Rectal smooth muscle tissue (tissue), 1 donor: ENCODE data around the gene IFNGR1.

Experiments used
- H3K27ac ChIP-seq: one replicate; pipeline ENCODE4 v1.7.0; 2013; ENCODE audit warnings: low read depth, low read length, inconsistent platforms
- H3K27me3 ChIP-seq: one replicate; pipeline ENCODE4 v1.7.0; 2013; ENCODE audit warnings: low read length; ENCODE audit not compliant: control insufficient read depth, insufficient read depth
- H3K36me3 ChIP-seq: one replicate; pipeline ENCODE4 v1.7.0; 2013; ENCODE audit warnings: low read length; ENCODE audit not compliant: control insufficient read depth, insufficient read depth
- H3K4me1 ChIP-seq: one replicate; pipeline ENCODE4 v1.7.0; 2013; ENCODE audit warnings: low read length; ENCODE audit not compliant: control insufficient read depth, insufficient read depth
- H3K4me3 ChIP-seq: one replicate; pipeline ENCODE4 v1.7.0; 2013; ENCODE audit warnings: low read length
- H3K9ac ChIP-seq: one replicate; pipeline ENCODE4 v1.7.0; 2013; ENCODE audit warnings: low read length

Gene IFNGR1

GRCh38 chr6:137177611-137178010 lies 41.6 kb downstream of the IFNGR1 start:
- Histone ChIP-seq H3K4me1 (no peaks in the 10 kb centered on the region), H3K27me3 (no peaks in the 10 kb centered on the region), H3K27ac (no peak overlapping the region), H3K36me3 (no peaks in the 10 kb centered on the region), H3K9ac (no peak overlapping the region), H3K4me3 (no peak overlapping the region)

- Histone ChIP-seq H3K27ac (no peak overlapping the region), H3K4me3 (no peak overlapping the region), H3K27me3 (no peaks in the 10 kb centered on the region), H3K36me3 (no peaks in the 10 kb centered on the region), H3K9ac (no peak overlapping the region), H3K4me1 (no peaks in the 10 kb centered on the region)
Observed at GRCh38 chr6:137176729-137177128, 42.5 kb downstream of the IFNGR1 start.

GRCh38 chr6:137175868-137176245 lies 43.3 kb downstream of the IFNGR1 start:
- Histone ChIP-seq H3K4me1 (no peaks in the 10 kb centered on the region), H3K36me3 (no peaks in the 10 kb centered on the region), H3K27me3 (no peaks in the 10 kb centered on the region), H3K9ac (no peak overlapping the region), H3K27ac (no peak overlapping the region), H3K4me3 (no peak overlapping the region)

GRCh38 chr6:137175157-137175867 lies 43.9 kb downstream of the IFNGR1 start:
- H3K36me3 ChIP-seq = no peaks in the 10 kb centered on the region
- no peak overlapping the region for H3K27ac ChIP-seq
- H3K4me3 ChIP-seq = no peak overlapping the region
- H3K4me1 ChIP-seq = no peaks in the 10 kb centered on the region
- H3K9ac ChIP-seq = no peak overlapping the region
- no peaks in the 10 kb centered on the region for H3K27me3 ChIP-seq

- Histone ChIP-seq H3K36me3 (no peaks in the 10 kb centered on the region), H3K4me3 (no peak within 1 kb of the TSS), H3K9ac (no peak within 1 kb of the TSS), H3K4me1 (no peaks in the 10 kb centered on the region), H3K27ac (no peak within 1 kb of the TSS), H3K27me3 (no peaks in the 10 kb centered on the region)
Observed at GRCh38 chr6:137173501-137173900, 45.7 kb downstream of the IFNGR1 start, which contains the start of gene IL22RA2. IL22RA2 (minus strand) TSS chr6:137173644; CDS start chr6:137161749, 11,895 bp downstream.

GRCh38 chr6:137172734-137173431 lies 46.3 kb downstream of the IFNGR1 start:
- Histone ChIP-seq H3K27me3 (no peaks in the 10 kb centered on the region), H3K36me3 (no peaks in the 10 kb centered on the region), H3K27ac (no peak overlapping the region), H3K9ac (no peak overlapping the region), H3K4me3 (no peak overlapping the region), H3K4me1 (no peaks in the 10 kb centered on the region)

GRCh38 chr6:137171824-137172733 lies 47.1 kb downstream of the IFNGR1 start:
- H3K4me3 ChIP-seq = no peak overlapping the region
- H3K9ac ChIP-seq = no peak overlapping the region

GRCh38 chr6:137171053-137171374 lies 48.2 kb downstream of the IFNGR1 start:
- Histone ChIP-seq H3K4me3 (no peak overlapping the region), H3K4me1 (no peaks in the 10 kb centered on the region), H3K27me3 (no peaks in the 10 kb centered on the region), H3K27ac (no peak overlapping the region), H3K36me3 (no peaks in the 10 kb centered on the region), H3K9ac (no peak overlapping the region)

More at GRCh38 chr6:137171824-137172733, 47.1 kb downstream of the IFNGR1 start:
- H3K36me3 ChIP-seq = no peaks in the 10 kb centered on the region
- no peak overlapping the region for H3K27ac ChIP-seq
- H3K4me1 ChIP-seq = no peaks in the 10 kb centered on the region
- no peaks in the 10 kb centered on the region for H3K27me3 ChIP-seq

- Histone ChIP-seq H3K36me3 (no peaks in the 10 kb centered on the region), H3K27me3 (no peaks in the 10 kb centered on the region), H3K4me1 (no peaks in the 10 kb centered on the region), H3K4me3 (no peak overlapping the region), H3K27ac (no peak overlapping the region), H3K9ac (no peak overlapping the region)
Observed at GRCh38 chr6:137170266-137171052, 48.7 kb downstream of the IFNGR1 start.

GRCh38 chr6:137167702-137168377 lies 51.3 kb downstream of the IFNGR1 start:
- H3K4me3 ChIP-seq = no peak overlapping the region
- H3K36me3 ChIP-seq = no peaks in the 10 kb centered on the region
- H3K4me1 ChIP-seq = no peaks in the 10 kb centered on the region
- no peak overlapping the region for H3K27ac ChIP-seq
- no peak overlapping the region for H3K9ac ChIP-seq
- H3K27me3 ChIP-seq = no peaks in the 10 kb centered on the region

GRCh38 chr6:137166247-137167098 lies 52.7 kb downstream of the IFNGR1 start:
- H3K27ac ChIP-seq = no peak overlapping the region
- no peaks in the 10 kb centered on the region for H3K36me3 ChIP-seq
- H3K4me1 ChIP-seq = no peaks in the 10 kb centered on the region
- H3K4me3 ChIP-seq = no peak overlapping the region
- H3K27me3 ChIP-seq = no peaks in the 10 kb centered on the region
- no peak overlapping the region for H3K9ac ChIP-seq
